ENCODE results near the gene GGA2. TPM values are rescaled to one million over a fixed set of nuclear protein-coding genes. Genes with fewer than 3 reads are reported as not detected.

The GGA2 gene
- 12.4 and 15.1 TPM in 2 replicates for total RNA-seq

- H3K4me3 ChIP-seq (ENCODE audit: low read depth, low read length) = peak within 1 kb of the TSS; percentile 61
- H3K36me3 ChIP-seq (ENCODE audit: control insufficient read depth, insufficient read depth, low read length) = peaks cover 1% of the 10 kb centered on the region
- no peak for TF ChIP-seq CTCF (IDR thresholded peaks at IDR 0.05; ENCODE audit: insufficient read depth, low read length, severe bottlenecking)
- DNase-seq (ENCODE audit: low read depth) (peak; percentile 51), FAIRE-seq (no peak)
- no peaks in the 10 kb centered on the region for H3K27me3 ChIP-seq (ENCODE audit: control insufficient read depth, insufficient read depth, low read length)
Observed at GRCh38 chr16:23510164-23510914, at the start of gene GGA2. TSS of gene GGA2 (minus strand) at chr16:23510494. CDS start at chr16:23510411, 83 bp downstream.

- no peak for FAIRE-seq
- Histone ChIP-seq H3K27me3 (ENCODE audit: control insufficient read depth, insufficient read depth, low read length) (no peaks in the 10 kb centered on the region), H3K36me3 (ENCODE audit: control insufficient read depth, insufficient read depth, low read length) (peaks cover 18% of the 10 kb centered on the region), H3K4me3 (ENCODE audit: low read depth, low read length) (peak overlapping the region; percentile 87)
- peak; percentile 25 for DNase-seq (ENCODE audit: low read depth)
- no peak for TF ChIP-seq CTCF (IDR thresholded peaks at IDR 0.05; ENCODE audit: insufficient read depth, low read length, severe bottlenecking)
Observed at GRCh38 chr16:23557779-23558702, 47.7 kb upstream of the GGA2 start.

- peak; percentile 93 for DNase-seq (ENCODE audit: low read depth)
- FAIRE-seq = no peak
- H3K27me3 ChIP-seq (ENCODE audit: control insufficient read depth, insufficient read depth, low read length) = no peaks in the 10 kb centered on the region
- peak; percentile 91 for TF ChIP-seq CTCF (IDR thresholded peaks at IDR 0.05; ENCODE audit: insufficient read depth, low read length, severe bottlenecking)
- peak within 1 kb of the TSS; percentile 87 for H3K4me3 ChIP-seq (ENCODE audit: low read depth, low read length)
- H3K36me3 ChIP-seq (ENCODE audit: control insufficient read depth, insufficient read depth, low read length) = peaks cover 13% of the 10 kb centered on the region
Observed at GRCh38 chr16:23556881-23557778, 46.8 kb upstream of the GGA2 start, which contains the start of the genes EARS2 and UBFD1. TSS of gene EARS2 (minus strand) at chr16:23557350. CDS start at chr16:23557343, 7 bp downstream. TSS of gene UBFD1 (plus strand) at chr16:23557727. CDS start at chr16:23557743, 16 bp downstream.

- FAIRE-seq = no peak
- TF ChIP-seq CTCF (IDR thresholded peaks at IDR 0.05; ENCODE audit: insufficient read depth, low read length, severe bottlenecking) = no peak
- no peak for DNase-seq (ENCODE audit: low read depth)
- Histone ChIP-seq H3K27me3 (ENCODE audit: control insufficient read depth, insufficient read depth, low read length) (no peaks in the 10 kb centered on the region), H3K4me3 (ENCODE audit: low read depth, low read length) (no peak overlapping the region), H3K36me3 (ENCODE audit: control insufficient read depth, insufficient read depth, low read length) (peaks cover 11% of the 10 kb centered on the region)
Observed at GRCh38 chr16:23554536-23554935, 44.2 kb upstream of the GGA2 start.

- no peak overlapping the region for H3K4me3 ChIP-seq (ENCODE audit: low read depth, low read length)
- peaks cover 13% of the 10 kb centered on the region for H3K36me3 ChIP-seq (ENCODE audit: control insufficient read depth, insufficient read depth, low read length)
- DNase-seq (ENCODE audit: low read depth) (no peak), FAIRE-seq (no peak)
- TF ChIP-seq CTCF (IDR thresholded peaks at IDR 0.05; ENCODE audit: insufficient read depth, low read length, severe bottlenecking) = no peak
- H3K27me3 ChIP-seq (ENCODE audit: control insufficient read depth, insufficient read depth, low read length) = no peaks in the 10 kb centered on the region
Observed at GRCh38 chr16:23552161-23552560, 41.9 kb upstream of the GGA2 start.

All from bronchial epithelial cell (primary cell).